Natural killer cell (primary cell): ENCODE measurements around the gene NUB1. TPM values are rescaled to one million over a fixed set of nuclear protein-coding genes. Genes with fewer than 3 reads are reported as not detected.

Experiments used
- ATAC-seq, 3 donors: fragments of 150-1000 bp in 2 of 3; fragments of 200-7000 bp in 1 of 3; cut with Tn5 transposase; 1 replicate in 1 of 3; 2 replicates in 2 of 3; pipeline ENCODE4 v1.10.0; 2021; ENCODE audit warnings: mild to moderate bottlenecking in 2 of 3, moderate library complexity in 2 of 3
- DNase-seq, 2 donors: peaks; one replicate each; pipeline versions ENCODE4 v3.0.0 to v3.0.0-alpha.2; 2013 to 2021; ENCODE audit warnings: mixed read lengths in 1 of 2
- H3K27ac ChIP-seq: one replicate; pipeline ENCODE4 v1.5.1; 2013; ENCODE audit warnings: mild to moderate bottlenecking, low read length
- H3K27me3 ChIP-seq: one replicate; pipeline ENCODE4 v1.6.1; 2013; ENCODE audit warnings: low read length; ENCODE audit not compliant: control insufficient read depth, insufficient read depth
- H3K36me3 ChIP-seq: one replicate; pipeline ENCODE4 v1.6.1; 2013; ENCODE audit warnings: low read length; ENCODE audit not compliant: control insufficient read depth, insufficient read depth
- H3K4me1 ChIP-seq: one replicate; pipeline ENCODE4 v1.6.1; 2013; ENCODE audit warnings: low read length; ENCODE audit not compliant: control insufficient read depth, insufficient read depth
- H3K4me3 ChIP-seq: one replicate; pipeline ENCODE4 v1.5.1; 2013; ENCODE audit warnings: low read length
- H3K9me3 ChIP-seq: one replicate; pipeline ENCODE4 v1.6.1; 2013; ENCODE audit warnings: low read length; ENCODE audit not compliant: control insufficient read depth, insufficient read depth
- H3K27ac Mint-ChIP-seq, 2 donors: one replicate each; pipeline ENCODE4 v1.8.0; 2022; ENCODE audit warnings: mild to moderate bottlenecking in 2 of 2, mixed read lengths in 2 of 2, moderate library complexity in 1 of 2
- H3K27me3 Mint-ChIP-seq, 2 donors: one replicate each; pipeline ENCODE4 v1.8.0; 2022; ENCODE audit warnings: low read depth in 2 of 2, mixed read lengths in 2 of 2
- H3K36me3 Mint-ChIP-seq: one replicate; pipeline ENCODE4 v1.8.0; 2022; ENCODE audit warnings: mixed read lengths
- H3K4me1 Mint-ChIP-seq, 2 donors: one replicate each; pipeline ENCODE4 v1.8.0; 2022; ENCODE audit warnings: mixed read lengths in 2 of 2
- H3K4me3 Mint-ChIP-seq: one replicate; pipeline ENCODE4 v1.8.0; 2022; ENCODE audit warnings: mild to moderate bottlenecking, moderate library complexity, mixed read lengths
- H3K9me3 Mint-ChIP-seq, 2 donors: one replicate each; pipeline ENCODE4 v1.8.0; 2022; ENCODE audit warnings: mixed read lengths in 2 of 2
- WGBS: methylation state at CpG from one replicate; pipeline ENCODE4 v1.1.7; 2013; ENCODE audit warnings: missing lambda C conversion rate; ENCODE audit not compliant: insufficient coverage; 5-methylcytosine and 5-hydroxymethylcytosine counted together
- intact Hi-C: fragments of 100-400 bp; cut with micrococcal nuclease; formaldehyde crosslinking; loops from one replicate; pipeline ENCODE4 v1.14.2; 2022
- total RNA-seq, 4 donors: library from RNA; stranded (reverse); fragments of 120-200 nt in 1 of 4; gene quantifications; one replicate each; pipeline versions ENCODE4 v1.2.3 to v1.2.4, GENCODE V29; 2013 to 2022
- TF ChIP-seq, protein P1 (sequence below): fragments of 200-600 bp; IDR thresholded peaks from one replicate; pipeline ENCODE4 v1.8.0; 2022; ENCODE audit warnings: antibody characterized with exemption

The NUB1 gene
- total RNA-seq, 3 donors from 2014 or later (not counting 1 experiment from before 2014, with no cell fraction given), result 110 to 113 (median 111) TPM

DNA sequence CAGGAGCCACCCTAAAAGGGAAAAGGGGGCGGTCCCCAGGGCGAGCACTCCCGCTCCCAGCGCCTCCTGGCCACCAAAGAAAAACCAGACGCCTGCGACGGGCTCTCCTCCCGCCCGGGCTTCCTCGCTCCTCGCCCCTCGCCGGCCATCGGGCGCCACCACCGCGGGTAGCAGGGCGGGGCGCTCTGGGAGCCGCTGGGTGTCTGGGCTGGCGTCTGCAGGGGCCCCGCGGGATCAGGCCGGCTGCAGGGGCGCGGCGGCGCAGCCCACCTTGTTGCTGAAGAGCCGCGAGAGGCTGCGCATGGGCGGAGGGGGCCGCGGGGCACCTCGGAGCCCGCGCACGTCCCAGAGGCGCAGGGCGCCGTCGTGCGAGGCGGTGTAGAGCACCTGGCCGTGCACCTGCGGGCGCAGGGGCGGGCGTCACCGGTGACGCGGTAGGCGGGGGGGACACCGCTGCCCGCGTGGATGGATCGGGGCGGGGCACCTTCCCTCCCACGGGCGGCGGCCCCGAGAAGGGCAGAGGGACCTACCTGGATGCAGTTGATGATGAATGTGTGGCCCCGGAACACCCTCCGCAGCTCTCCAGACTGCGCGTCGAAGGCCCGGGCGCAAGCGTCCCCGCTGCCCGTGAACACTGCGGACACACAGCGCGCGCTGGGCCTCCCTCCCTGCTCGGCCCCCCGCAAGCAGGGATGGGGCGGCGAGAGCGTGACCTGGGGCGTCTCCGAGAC lies 39.9 kb downstream of the NUB1 start:
- TF ChIP-seq, protein P1, sequence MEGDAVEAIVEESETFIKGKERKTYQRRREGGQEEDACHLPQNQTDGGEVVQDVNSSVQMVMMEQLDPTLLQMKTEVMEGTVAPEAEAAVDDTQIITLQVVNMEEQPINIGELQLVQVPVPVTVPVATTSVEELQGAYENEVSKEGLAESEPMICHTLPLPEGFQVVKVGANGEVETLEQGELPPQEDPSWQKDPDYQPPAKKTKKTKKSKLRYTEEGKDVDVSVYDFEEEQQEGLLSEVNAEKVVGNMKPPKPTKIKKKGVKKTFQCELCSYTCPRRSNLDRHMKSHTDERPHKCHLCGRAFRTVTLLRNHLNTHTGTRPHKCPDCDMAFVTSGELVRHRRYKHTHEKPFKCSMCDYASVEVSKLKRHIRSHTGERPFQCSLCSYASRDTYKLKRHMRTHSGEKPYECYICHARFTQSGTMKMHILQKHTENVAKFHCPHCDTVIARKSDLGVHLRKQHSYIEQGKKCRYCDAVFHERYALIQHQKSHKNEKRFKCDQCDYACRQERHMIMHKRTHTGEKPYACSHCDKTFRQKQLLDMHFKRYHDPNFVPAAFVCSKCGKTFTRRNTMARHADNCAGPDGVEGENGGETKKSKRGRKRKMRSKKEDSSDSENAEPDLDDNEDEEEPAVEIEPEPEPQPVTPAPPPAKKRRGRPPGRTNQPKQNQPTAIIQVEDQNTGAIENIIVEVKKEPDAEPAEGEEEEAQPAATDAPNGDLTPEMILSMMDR, result no peak
- peaks cover 18 to 22% of the 10 kb centered on the region in 2 donors for H3K27me3 Mint-ChIP-seq
- H3K36me3 Mint-ChIP-seq, result peaks cover 9% of the 10 kb centered on the region
- H3K27me3 ChIP-seq, result peaks cover 11% of the 10 kb centered on the region
- H3K4me3 Mint-ChIP-seq, result peak overlapping the region; percentile 85
- peaks cover 16% of the 10 kb centered on the region for H3K36me3 ChIP-seq
- intact Hi-C loops, result no loop called here
- no peaks in the 10 kb centered on the region for H3K9me3 ChIP-seq
- ATAC-seq (peak; percentile 47 to 65 (median 49)), DNase-seq (peak in 1 of 2 donors; percentile 84)
- H3K4me1 ChIP-seq, result peaks cover 23% of the 10 kb centered on the region
- H3K4me3 ChIP-seq, result peak overlapping the region; percentile 32
- peak overlapping the region in 1 of 2 donors; percentile 61 for H3K27ac Mint-ChIP-seq
- peaks cover 12 to 22% of the 10 kb centered on the region in 2 donors for H3K4me1 Mint-ChIP-seq
- peak overlapping the region; percentile 59 for H3K27ac ChIP-seq
- no peaks in the 10 kb centered on the region for H3K9me3 Mint-ChIP-seq
- WGBS, result 2% methylated on average over 83 of the region's 83 CpGs

DNA sequence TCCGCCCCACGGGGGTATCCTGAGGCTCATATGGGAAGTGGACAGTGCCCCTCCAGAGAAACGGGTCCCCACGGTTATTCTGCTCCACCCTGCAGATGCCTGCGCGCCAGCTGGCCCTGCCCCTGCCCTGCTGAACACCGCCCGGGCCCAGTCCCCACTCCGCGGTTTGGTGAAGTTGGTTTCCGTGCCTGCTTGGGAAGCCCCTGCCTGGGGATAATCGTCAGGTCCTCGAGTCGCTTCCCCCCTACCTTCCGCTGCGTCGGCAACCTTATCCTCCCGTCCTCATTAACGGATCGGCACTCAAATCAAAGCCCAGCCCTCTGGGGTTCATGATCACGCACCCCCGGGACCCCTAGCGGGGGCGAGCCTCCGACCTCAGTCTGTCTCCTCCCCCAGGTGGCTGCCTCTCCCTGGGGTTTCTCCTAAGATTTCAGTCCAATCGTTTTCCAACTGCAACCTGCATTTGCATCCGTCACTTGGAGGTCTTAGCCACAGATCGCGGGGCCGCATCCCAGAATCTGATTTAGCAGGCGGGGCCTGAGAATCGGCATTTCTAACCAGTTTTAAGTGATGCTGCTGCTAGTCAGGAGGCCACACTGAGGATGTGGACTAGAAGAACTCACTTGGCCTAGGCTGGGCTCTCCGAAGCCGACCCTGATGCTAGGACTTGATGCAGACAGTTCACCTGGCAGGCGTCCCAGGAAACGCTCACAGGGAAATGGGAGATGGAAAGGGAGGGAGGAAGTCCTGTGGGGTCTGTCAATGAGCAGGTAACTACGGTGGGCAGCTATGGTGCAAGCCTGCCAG lies 40.7 kb downstream of the NUB1 start:
- Mint-ChIP-seq H3K4me3 (peak overlapping the region; percentile 85), H3K27ac (peak overlapping the region in 1 of 2 donors; percentile 61), H3K27me3 (peaks cover 18 to 22% of the 10 kb centered on the region in 2 donors), H3K4me1 (peaks cover 12 to 22% of the 10 kb centered on the region in 2 donors), H3K9me3 (no peaks in the 10 kb centered on the region), H3K36me3 (peaks cover 9% of the 10 kb centered on the region)
- H3K27ac ChIP-seq, result no peak overlapping the region
- peaks cover 11% of the 10 kb centered on the region for H3K27me3 ChIP-seq
- peaks cover 23% of the 10 kb centered on the region for H3K4me1 ChIP-seq
- H3K4me3 ChIP-seq, result peak overlapping the region; percentile 32
- 21% methylated on average over 37 of the region's 37 CpGs for WGBS
- intact Hi-C loops, result no loop called here
- H3K9me3 ChIP-seq, result no peaks in the 10 kb centered on the region
- DNase-seq (peak in 1 of 2 donors; percentile 83), ATAC-seq (peak; percentile 20 to 69 (median 66))
- peaks cover 9% of the 10 kb centered on the region for H3K36me3 ChIP-seq
- TF ChIP-seq, protein P1, result no peak

DNA sequence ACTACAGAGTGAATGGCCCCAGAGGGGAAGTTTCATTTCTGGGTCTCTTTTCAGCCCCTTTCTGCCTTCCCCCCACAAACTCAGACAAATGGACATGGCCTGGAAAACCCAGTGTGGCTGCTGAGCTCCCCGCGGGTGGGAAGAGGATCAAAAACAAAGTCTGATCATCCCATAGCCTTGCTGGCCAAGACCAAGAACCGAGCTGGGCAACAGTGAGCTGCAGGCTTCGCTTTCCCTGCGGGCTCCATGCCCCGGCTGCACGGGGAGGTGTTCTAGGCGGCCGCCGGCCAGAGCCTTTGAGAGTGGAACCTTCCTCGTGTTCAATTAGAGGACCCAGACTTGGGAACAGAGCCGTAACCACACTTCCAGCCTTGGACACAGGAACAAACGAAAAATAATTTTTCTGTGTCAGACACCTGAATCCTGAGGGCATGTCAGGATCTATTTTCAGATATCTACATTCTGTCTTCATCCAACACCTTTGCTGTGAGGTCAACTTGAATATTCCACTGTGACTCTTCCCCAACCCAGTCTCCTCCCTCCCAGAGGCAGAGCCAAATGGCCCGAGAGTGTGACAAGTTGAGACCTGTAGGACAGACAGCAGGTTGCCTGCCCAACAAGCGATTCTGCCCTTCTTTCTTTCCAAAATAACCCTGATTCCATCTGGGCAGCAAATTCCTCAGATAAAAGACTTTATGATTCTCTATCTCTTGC lies 42.2 kb downstream of the NUB1 start:
- DNase-seq (no peak), ATAC-seq (no peak)
- Histone ChIP-seq H3K27me3 (peaks cover 11% of the 10 kb centered on the region), H3K4me3 (no peak overlapping the region), H3K4me1 (peaks cover 23% of the 10 kb centered on the region), H3K36me3 (peaks cover under 1% of the 10 kb centered on the region), H3K9me3 (no peaks in the 10 kb centered on the region), H3K27ac (no peak overlapping the region)
- H3K9me3 Mint-ChIP-seq, result no peaks in the 10 kb centered on the region
- peaks cover 8 to 16% of the 10 kb centered on the region in 2 donors for H3K4me1 Mint-ChIP-seq
- 91% methylated on average over 15 of the region's 15 CpGs for WGBS
- intact Hi-C loops, result no loop called here
- H3K36me3 Mint-ChIP-seq, result no peaks in the 10 kb centered on the region
- peaks cover 18 to 22% of the 10 kb centered on the region in 2 donors for H3K27me3 Mint-ChIP-seq
- TF ChIP-seq, protein P1, result no peak
- no peak overlapping the region for H3K4me3 Mint-ChIP-seq
- H3K27ac Mint-ChIP-seq, result no peak overlapping the region
